Stimulated activated memory B cell treated with anti-CD40 and anti-IgM and Interleukin-4, amounts not matched to agents 10 μg/mL and 1 μg/mL and 100 μg/mL, for 72 hours (primary cell): ENCODE measurements around the gene SLC35A3.
"Not testable (repeated sequence)": the region's sequence is repeated elsewhere in the genome, so short reads cannot be mapped to it uniquely, and the experiment has no call there.

Experiments
- ATAC-seq: fragments of 150-1000 bp; cut with Tn5 transposase; 2 replicates; pipeline ENCODE4 v1.10.0; 2021
- H3K27ac Mint-ChIP-seq: one replicate; pipeline ENCODE4 v1.8.0; 2022; ENCODE audit warnings: mild to moderate bottlenecking, mixed read lengths
- H3K27me3 Mint-ChIP-seq: one replicate; pipeline ENCODE4 v1.8.0; 2022; ENCODE audit warnings: mixed read lengths
- H3K36me3 Mint-ChIP-seq: one replicate; pipeline ENCODE4 v1.8.0; 2022; ENCODE audit warnings: mixed read lengths
- H3K4me1 Mint-ChIP-seq: one replicate; pipeline ENCODE4 v1.8.0; 2022; ENCODE audit warnings: mixed read lengths
- H3K4me3 Mint-ChIP-seq: one replicate; pipeline ENCODE4 v1.8.0; 2022; ENCODE audit warnings: mild to moderate bottlenecking, moderate library complexity, mixed read lengths
- H3K9me3 Mint-ChIP-seq: one replicate; pipeline ENCODE4 v1.8.0; 2022; ENCODE audit warnings: mixed read lengths

The SLC35A3 gene

DNA sequence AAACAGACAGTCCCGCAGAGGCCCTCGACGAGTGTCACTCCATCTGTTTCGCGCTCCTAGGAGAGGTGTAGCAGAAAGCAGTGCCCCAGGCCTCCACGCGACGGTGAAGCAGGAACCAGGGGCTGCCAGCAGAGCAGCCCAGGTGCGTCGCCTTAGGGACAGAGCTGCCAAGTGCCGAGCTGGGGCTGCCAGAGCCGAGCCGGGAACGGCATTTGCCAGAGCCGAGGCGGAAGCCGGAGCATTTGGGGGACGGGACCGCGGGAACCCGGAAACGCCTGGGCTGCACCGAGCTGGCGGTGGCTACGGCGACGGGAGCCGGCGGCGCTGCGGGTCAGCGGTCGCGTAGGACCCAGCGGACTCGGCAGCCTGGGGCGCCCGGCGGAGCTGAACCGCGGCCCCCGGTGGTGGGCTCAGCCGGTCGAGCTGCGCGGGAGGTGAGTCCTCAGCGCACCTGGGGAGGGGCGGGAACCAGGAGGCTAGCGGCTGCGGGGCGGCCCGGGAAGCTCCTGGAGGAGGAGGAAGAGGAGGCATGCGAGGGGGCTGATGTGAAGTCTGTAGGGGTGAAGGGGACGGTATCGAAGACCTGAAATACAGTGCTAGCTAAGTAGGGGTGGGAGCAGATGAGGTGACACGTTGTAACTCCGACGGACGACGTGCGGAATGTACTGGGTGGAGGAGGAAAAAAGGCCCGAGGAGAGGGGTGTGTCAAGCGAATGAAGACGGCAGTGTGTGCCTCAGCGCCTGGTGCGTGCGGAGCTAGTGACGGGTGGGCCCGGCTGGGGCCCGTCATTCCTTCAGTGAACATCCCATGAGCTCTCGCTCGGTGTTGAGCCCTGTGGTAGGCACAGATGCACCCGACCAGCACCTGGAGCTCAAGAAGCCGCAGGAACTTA lies at the start of gene SLC35A3:
SLC35A3 (plus strand) TSS at position 268 of the 893 bp plus-strand sequence. CDS start 23,559 bp downstream, outside the sequence.
- H3K36me3 Mint-ChIP-seq, result peaks cover 2% of the 10 kb centered on the region
- H3K4me3 Mint-ChIP-seq, result peak within 1 kb of the TSS; percentile 95
- H3K27ac Mint-ChIP-seq, result peak within 1 kb of the TSS; percentile 88
- H3K9me3 Mint-ChIP-seq, result no peaks in the 10 kb centered on the region
- no peaks in the 10 kb centered on the region for H3K27me3 Mint-ChIP-seq
- peaks cover 29% of the 10 kb centered on the region for H3K4me1 Mint-ChIP-seq
- ATAC-seq, result peak; percentile 94

DNA sequence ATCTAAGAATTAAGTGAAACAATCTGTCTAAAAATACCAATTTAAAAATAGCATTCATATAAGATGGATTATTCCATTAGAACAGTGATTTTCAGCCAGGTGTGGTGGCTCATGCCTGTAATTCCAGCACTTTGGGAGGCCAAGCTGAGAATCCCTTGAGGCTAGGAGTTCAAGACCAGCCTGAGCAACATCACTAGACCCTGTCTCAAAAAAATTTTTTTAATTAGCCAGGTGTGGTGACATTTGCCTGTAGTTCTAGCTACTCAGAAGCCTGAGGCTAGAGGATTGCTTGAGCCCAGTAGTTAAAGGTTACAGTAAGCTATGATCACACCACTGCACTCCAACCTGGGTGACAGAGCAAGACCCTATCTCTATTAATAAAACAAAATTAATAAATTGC lies 35.0 kb upstream of the SLC35A3 start:
- Mint-ChIP-seq H3K9me3 (peaks cover 4% of the 10 kb centered on the region), H3K4me1 (no peaks in the 10 kb centered on the region), H3K36me3 (peaks cover 4% of the 10 kb centered on the region), H3K27ac (no peak overlapping the region), H3K4me3 (no peak overlapping the region), H3K27me3 (peaks cover 18% of the 10 kb centered on the region)
- ATAC-seq, result no peak

DNA sequence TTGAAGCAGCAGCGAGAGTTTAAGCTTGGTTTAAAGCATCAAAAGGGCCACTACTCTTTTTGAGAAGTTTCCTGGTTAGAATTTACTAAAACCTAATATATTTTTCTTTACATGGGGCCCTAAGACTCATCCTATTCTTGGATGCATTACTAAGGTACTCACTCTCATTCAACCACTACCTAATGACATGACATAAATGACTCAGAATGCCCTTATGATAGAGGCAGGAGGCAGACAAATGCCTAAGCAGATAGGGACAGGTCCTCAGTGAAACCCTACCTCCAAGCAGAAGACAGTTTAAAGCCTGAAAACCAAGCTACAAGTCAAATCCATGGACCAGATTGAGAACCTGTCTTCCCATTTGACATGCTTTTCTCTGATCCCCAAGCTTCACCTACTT lies 34.3 kb upstream of the SLC35A3 start:
- H3K9me3 Mint-ChIP-seq, result peaks cover 4% of the 10 kb centered on the region
- no peaks in the 10 kb centered on the region for H3K4me1 Mint-ChIP-seq
- ATAC-seq, result no peak
- peaks cover 4% of the 10 kb centered on the region for H3K36me3 Mint-ChIP-seq
- H3K4me3 Mint-ChIP-seq, result no peak overlapping the region
- no peak overlapping the region for H3K27ac Mint-ChIP-seq
- peaks cover 18% of the 10 kb centered on the region for H3K27me3 Mint-ChIP-seq

DNA sequence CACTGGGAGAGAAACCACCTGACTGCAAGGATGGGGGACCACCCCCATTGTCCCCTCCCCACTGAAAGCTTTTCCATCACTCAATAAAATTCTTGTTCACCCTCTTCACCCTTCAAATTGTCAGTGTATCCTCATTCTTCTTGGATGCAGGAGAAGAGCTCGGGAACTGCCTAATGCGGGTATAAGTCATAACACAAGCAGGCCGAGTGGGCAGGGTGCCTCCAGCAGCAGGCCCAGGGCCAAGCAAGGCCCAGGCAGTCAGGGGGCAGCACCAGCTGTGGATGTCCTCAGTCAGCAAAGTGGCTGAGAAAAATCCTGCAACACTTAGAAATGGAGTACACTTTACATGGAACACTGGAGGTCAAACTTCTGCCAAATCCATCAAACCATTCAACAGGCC lies 33.7 kb upstream of the SLC35A3 start:
- Mint-ChIP-seq H3K27me3 (peaks cover 18% of the 10 kb centered on the region), H3K9me3 (peaks cover 4% of the 10 kb centered on the region), H3K4me1 (no peaks in the 10 kb centered on the region), H3K4me3 (no peak overlapping the region), H3K36me3 (peaks cover 4% of the 10 kb centered on the region), H3K27ac (no peak overlapping the region)
- ATAC-seq, result no peak

DNA sequence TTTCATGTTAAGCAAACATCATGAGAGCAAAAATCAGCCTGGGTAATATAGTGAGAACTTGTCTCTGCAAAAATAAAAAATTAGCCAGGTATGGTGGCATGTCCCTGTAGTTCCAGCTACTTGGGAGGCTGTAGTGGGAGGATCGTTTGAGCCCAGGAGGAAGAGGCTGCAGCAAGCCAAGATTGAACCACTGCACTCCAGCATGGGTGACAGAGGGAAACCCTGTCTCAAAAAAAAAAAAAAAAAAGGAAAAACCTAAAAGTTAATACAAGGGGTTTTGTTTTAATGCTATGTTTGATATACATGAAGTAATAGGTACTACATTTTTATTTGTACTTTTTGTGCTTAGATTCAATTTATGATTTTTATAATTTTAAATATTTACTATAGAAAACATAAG lies 27.1 kb upstream of the SLC35A3 start:
- ATAC-seq, result no peak
- no peak overlapping the region for H3K27ac Mint-ChIP-seq

DNA sequence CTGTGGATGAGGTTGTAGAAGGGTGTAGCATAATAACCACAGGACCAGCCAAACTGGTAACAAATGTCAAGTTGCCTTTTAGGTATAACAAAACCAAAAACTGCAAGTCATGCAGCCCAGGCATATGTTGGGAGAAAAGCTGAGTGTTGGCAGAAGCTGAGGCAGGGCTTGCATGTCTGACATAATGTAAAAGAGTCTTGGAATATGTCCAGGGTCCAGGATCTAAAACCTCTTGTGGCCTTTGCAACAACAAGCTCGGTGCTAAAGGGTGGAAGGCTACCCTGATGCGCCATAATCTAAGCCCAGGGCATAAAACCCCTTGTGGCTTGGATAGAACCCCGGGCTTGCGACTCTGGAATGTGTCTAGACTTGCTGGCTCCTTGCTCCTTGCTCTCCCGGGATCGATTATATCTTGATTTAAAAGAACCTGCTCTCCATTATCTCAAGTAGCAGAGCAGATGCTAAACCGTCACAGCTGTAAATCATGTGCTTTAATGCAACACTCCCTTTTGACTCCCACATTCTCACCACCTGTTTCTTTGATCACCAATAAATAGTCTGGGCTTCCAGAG lies 26.5 kb upstream of the SLC35A3 start:
- no peaks in the 10 kb centered on the region for H3K4me1 Mint-ChIP-seq
- ATAC-seq, result no peak
- H3K4me3 Mint-ChIP-seq, result no peak overlapping the region
- H3K27me3 Mint-ChIP-seq, result no peaks in the 10 kb centered on the region
- no peaks in the 10 kb centered on the region for H3K9me3 Mint-ChIP-seq
- no peak overlapping the region for H3K27ac Mint-ChIP-seq
- H3K36me3 Mint-ChIP-seq, result no peaks in the 10 kb centered on the region

More for the DNA sequence above, 27.1 kb upstream of the SLC35A3 start:
- H3K9me3 Mint-ChIP-seq, result no peaks in the 10 kb centered on the region
- no peak overlapping the region for H3K4me3 Mint-ChIP-seq
- H3K4me1 Mint-ChIP-seq, result no peaks in the 10 kb centered on the region
- H3K36me3 Mint-ChIP-seq, result no peaks in the 10 kb centered on the region
- no peaks in the 10 kb centered on the region for H3K27me3 Mint-ChIP-seq

DNA sequence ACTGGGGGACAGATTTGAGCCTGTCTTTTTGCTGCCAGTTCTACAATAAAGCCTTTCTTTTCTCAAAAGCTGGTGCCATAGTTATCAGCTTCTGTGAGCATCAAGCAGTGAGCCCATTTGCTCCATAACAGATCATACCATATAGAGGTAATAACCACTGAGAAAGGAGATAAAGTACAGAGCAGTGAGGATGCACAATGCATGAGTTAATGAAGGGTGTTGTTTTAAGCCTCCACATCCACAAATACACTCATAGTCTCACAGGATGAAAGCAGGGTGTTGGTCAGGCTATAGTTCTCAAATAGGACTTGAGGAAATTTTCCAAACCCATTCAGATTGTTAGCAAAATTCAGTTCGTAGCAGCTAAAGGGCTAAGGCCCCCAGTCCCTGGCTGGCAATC lies 25.6 kb upstream of the SLC35A3 start:
- no peaks in the 10 kb centered on the region for H3K36me3 Mint-ChIP-seq
- H3K4me1 Mint-ChIP-seq, result no peaks in the 10 kb centered on the region
- no peaks in the 10 kb centered on the region for H3K9me3 Mint-ChIP-seq
- no peak for ATAC-seq
- H3K4me3 Mint-ChIP-seq, result no peak overlapping the region
- no peaks in the 10 kb centered on the region for H3K27me3 Mint-ChIP-seq
- H3K27ac Mint-ChIP-seq, result no peak overlapping the region

DNA sequence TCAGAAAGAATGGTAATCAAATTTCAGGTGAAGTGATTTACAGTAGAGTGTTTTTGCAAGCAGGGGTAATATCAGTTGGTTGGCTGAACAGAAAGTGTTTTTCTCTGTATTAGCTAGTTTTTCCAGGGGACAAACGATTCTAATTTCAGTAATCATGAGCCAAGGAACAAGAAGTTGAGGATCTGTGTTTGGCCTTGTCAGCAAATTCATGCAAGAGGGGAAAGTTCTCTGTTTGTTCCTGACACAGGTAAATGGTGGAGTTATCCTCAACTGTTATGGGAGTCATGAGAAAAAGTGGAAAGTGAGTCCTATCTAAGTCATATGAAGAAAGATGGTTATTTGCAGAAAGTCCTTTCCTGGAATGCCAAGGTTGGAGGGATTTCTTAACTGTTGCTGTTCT lies 24.6 kb upstream of the SLC35A3 start:
- Mint-ChIP-seq H3K9me3 (no peaks in the 10 kb centered on the region), H3K27me3 (no peaks in the 10 kb centered on the region), H3K4me3 (no peak overlapping the region), H3K36me3 (no peaks in the 10 kb centered on the region), H3K4me1 (no peaks in the 10 kb centered on the region), H3K27ac (no peak overlapping the region)
- no peak for ATAC-seq

DNA sequence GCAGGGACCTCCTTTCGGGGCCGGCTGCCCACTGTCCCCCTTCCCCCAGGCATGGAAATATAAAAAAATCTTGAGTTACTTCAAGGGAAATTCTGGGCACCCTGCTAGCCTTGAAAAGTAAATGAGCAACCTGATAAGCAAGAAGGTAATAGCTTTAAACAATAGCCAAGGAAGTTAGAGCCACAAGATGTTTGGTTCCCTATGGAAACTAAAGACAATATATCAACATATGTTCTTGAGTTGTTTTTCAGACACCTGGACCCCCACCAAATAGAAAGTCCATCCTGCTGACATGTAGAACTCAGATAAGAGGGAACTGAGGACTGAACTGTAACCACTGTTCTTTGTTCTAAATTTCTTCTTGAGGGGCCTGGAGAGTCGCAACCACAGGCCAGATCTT lies 19.3 kb upstream of the SLC35A3 start:
- Mint-ChIP-seq H3K4me1 (no peaks in the 10 kb centered on the region), H3K4me3 (no peak overlapping the region), H3K36me3 (no peaks in the 10 kb centered on the region), H3K27me3 (no peaks in the 10 kb centered on the region), H3K27ac (no peak overlapping the region), H3K9me3 (no peaks in the 10 kb centered on the region)
- no peak for ATAC-seq

DNA sequence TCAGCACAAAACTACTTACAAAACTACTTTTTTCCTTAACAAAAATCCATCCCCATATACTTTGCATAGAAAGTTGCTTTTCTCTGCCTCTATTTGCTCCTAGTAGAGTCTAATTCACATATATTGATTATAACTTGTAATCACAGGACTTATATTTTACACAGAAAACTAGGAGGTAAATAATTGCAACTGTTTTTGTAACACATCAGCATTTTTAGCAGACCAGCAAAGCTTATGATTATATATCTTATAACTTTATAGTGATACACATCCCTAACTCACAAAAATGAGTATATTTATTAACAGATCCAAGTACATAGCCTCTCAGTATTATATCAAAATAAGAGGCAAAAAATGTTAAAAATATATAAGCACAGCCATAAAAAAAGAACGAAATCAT lies 17.3 kb upstream of the SLC35A3 start:
- Mint-ChIP-seq H3K4me3 (no peak overlapping the region), H3K27me3 (no peaks in the 10 kb centered on the region), H3K36me3 (no peaks in the 10 kb centered on the region), H3K27ac (no peak overlapping the region), H3K4me1 (no peaks in the 10 kb centered on the region), H3K9me3 (no peaks in the 10 kb centered on the region)
- ATAC-seq, result no peak

DNA sequence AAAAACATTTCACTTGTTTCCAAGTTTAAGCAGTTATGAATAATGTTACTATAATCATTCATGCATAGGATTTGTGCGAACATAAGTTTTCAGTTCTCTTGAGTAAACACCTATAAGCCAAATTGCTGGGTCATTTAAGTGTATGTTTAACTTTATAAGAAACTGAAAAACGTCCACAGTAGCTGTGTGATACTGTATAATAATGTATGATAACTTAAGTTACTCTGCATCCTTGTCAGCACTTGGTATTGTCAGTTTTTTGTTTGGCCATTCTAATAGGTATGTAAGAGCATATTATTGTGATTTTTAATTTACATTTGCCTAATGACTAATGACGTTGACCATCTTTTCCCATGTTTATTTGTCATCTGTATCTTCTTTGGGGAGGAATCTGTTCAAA lies 14.4 kb upstream of the SLC35A3 start:
- Mint-ChIP-seq H3K4me1 (no peaks in the 10 kb centered on the region), H3K27ac (no peak overlapping the region), H3K27me3 (no peaks in the 10 kb centered on the region), H3K9me3 (no peaks in the 10 kb centered on the region), H3K4me3 (no peak overlapping the region), H3K36me3 (no peaks in the 10 kb centered on the region)
- no peak for ATAC-seq

DNA sequence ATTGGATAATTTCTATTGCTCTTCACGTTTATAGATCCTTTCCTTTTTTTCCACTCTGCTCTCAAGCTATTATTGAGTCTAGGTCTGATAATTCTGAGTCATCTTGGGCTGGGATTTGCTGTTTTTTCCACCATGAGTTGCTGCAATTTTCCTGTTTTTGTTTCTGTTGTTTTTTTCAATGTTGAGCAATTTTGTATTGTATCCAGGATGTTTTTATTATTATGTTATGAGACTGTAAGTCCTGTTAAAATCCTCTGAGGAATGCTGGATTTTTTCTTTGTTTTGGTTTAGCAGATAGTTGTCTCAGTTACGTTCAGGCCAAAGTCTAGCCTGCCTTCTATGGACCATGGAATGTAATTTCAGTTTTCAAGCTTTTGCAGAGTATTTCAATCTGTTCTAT lies 13.0 kb upstream of the SLC35A3 start:
- H3K36me3 Mint-ChIP-seq, result no peaks in the 10 kb centered on the region
- no peak for ATAC-seq
- no peaks in the 10 kb centered on the region for H3K4me1 Mint-ChIP-seq
- no peak overlapping the region for H3K4me3 Mint-ChIP-seq
- H3K9me3 Mint-ChIP-seq, result no peaks in the 10 kb centered on the region
- no peaks in the 10 kb centered on the region for H3K27me3 Mint-ChIP-seq
- H3K27ac Mint-ChIP-seq, result no peak overlapping the region

DNA sequence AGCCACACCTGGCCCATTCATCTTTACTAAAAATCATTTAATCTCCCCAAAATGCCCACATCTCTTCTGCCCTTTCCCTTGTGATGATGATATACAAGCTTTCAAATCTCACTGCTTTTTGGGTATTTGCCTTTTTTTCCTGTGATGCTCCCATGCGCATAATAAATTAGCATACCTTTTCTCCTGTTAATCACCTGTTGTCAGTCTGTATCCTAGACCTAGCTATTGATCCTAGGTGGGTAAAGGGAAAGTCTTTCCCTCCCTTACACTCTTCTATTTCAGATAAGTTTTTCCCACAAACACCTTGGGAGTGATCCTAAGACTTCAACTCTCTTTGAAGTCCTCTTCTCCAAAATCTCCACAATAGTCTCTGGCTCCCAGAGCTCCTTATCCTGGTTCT lies 12.0 kb upstream of the SLC35A3 start:
- H3K4me3 Mint-ChIP-seq, result no peak overlapping the region
- H3K27me3 Mint-ChIP-seq, result no peaks in the 10 kb centered on the region
- no peak for ATAC-seq
- H3K27ac Mint-ChIP-seq, result no peak overlapping the region
- no peaks in the 10 kb centered on the region for H3K9me3 Mint-ChIP-seq
- H3K4me1 Mint-ChIP-seq, result no peaks in the 10 kb centered on the region
- H3K36me3 Mint-ChIP-seq, result no peaks in the 10 kb centered on the region

DNA sequence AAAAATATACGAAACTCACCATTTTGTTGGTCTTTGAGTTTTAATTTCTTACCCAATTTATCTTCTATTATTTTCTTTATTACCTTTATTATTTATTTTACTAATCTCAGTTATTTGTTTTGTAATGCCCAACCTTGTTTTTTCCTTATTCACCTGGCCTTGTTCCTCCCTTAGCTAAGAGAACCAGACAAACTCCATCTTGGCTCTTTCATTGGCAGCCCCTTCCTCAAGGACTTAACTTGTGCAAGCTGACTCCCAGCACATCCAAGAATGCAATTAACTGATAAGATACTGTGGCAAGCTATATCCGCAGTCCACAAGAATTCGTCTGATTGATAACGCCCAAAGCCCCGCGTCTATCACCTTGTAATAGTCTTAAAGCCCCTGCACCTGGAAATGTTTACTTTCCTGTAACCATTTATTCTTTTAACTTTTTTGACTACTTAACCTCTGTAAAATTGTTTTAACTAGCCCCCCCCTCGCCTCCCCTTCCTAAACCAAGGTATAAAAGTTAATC lies 10.5 kb upstream of the SLC35A3 start:
- ATAC-seq, H3K36me3 Mint-ChIP-seq, H3K27me3 Mint-ChIP-seq, H3K4me1 Mint-ChIP-seq, H3K27ac Mint-ChIP-seq, H3K4me3 Mint-ChIP-seq, H3K9me3 Mint-ChIP-seq: not testable (repeated sequence)

DNA sequence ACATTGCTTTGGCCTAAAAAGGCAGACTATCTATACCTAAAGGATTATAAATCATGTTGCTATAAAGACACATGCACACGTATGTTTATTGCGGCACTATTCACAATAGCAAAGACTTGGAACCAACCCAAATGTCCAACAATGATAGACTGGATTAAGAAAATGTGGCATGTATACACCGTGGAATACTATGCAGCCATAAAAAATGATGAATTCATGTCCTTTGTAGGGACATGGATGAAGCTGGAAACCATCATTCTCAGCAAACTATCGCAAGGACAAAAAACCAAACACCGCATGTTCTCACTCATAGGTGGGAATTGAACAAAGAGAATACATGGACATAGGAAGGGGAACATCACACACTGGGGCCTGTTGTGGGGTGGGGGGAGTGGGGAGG lies 9.5 kb upstream of the SLC35A3 start:
- not testable (repeated sequence) for H3K36me3 Mint-ChIP-seq, H3K4me1 Mint-ChIP-seq, H3K27me3 Mint-ChIP-seq, H3K4me3 Mint-ChIP-seq, H3K27ac Mint-ChIP-seq, ATAC-seq, H3K9me3 Mint-ChIP-seq
